OCI-LY7 (cell line): ENCODE data around the gene SUPT3H.
"Not testable (repeated sequence)": the region's sequence is repeated elsewhere in the genome, so short reads cannot be mapped to it uniquely, and the experiment has no call there.

ENCODE experiments used
- EZH2phosphoT487 ChIP-seq: fragments of 200-600 bp; sonication (generic); IDR thresholded peaks from 2 replicates; pipeline ENCODE4 v1.6.1; 2018; ENCODE audit warnings: low read depth, borderline replicate concordance, mild to moderate bottlenecking, mixed run types, antibody characterized with exemption, low read length, moderate library complexity, mixed read lengths
- TF ChIP-seq, protein P1 (sequence below): fragments of 200-600 bp; sonication (generic); conservative IDR thresholded peaks from 2 replicates; pipeline ENCODE4 v1.5.1; 2014; ENCODE audit warnings: mild to moderate bottlenecking, antibody characterized with exemption, low read length, moderate library complexity, mixed read lengths

DNA sequence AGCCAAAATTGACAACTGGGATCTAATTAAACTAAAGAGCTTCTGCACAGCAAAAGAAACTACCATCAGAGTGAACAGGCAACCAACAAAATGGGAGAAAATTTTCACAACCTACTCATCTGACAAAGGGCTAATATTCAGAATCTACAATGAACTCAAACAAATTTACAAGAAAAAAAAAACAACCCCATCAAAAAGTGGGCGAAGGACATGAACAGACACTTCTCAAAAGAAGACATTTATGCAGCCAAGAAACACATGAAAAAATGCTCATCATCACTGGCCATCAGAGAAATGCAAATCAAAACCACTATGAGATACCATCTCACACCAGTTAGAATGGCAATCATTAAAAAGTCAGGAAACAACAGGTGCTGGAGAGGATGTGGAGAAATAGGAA lies 310.3 kb downstream of the SUPT3H start:
- TF ChIP-seq, protein P1, sequence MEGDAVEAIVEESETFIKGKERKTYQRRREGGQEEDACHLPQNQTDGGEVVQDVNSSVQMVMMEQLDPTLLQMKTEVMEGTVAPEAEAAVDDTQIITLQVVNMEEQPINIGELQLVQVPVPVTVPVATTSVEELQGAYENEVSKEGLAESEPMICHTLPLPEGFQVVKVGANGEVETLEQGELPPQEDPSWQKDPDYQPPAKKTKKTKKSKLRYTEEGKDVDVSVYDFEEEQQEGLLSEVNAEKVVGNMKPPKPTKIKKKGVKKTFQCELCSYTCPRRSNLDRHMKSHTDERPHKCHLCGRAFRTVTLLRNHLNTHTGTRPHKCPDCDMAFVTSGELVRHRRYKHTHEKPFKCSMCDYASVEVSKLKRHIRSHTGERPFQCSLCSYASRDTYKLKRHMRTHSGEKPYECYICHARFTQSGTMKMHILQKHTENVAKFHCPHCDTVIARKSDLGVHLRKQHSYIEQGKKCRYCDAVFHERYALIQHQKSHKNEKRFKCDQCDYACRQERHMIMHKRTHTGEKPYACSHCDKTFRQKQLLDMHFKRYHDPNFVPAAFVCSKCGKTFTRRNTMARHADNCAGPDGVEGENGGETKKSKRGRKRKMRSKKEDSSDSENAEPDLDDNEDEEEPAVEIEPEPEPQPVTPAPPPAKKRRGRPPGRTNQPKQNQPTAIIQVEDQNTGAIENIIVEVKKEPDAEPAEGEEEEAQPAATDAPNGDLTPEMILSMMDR, result not testable (repeated sequence)
- not testable (repeated sequence) for TF ChIP-seq EZH2phosphoT487
